HEK293T (cell line): ENCODE results near the gene MYLK3.

ENCODE experiments used
- ARNT ChIP-seq: fragments of 450-650 bp; IDR thresholded peaks from 2 replicates; pipeline ENCODE4 v1.6.1; 2017; ENCODE audit warnings: mild to moderate bottlenecking
- BHLHE40 ChIP-seq: fragments of 450-650 bp; IDR thresholded peaks from 2 replicates; pipeline ENCODE4 v1.6.1; 2016; ENCODE audit warnings: mild to moderate bottlenecking, moderate library complexity, borderline replicate concordance
- ELF4 ChIP-seq: fragments of 450-650 bp; IDR thresholded peaks from 2 replicates; pipeline ENCODE4 v1.6.1; 2017; ENCODE audit warnings: antibody characterized with exemption
- FOXM1 ChIP-seq: fragments of 450-650 bp; IDR thresholded peaks from 2 replicates; pipeline ENCODE4 v1.6.1; 2017; ENCODE audit warnings: mild to moderate bottlenecking, borderline replicate concordance
- SP1 ChIP-seq: fragments of 450-650 bp; IDR thresholded peaks from 2 replicates; pipeline ENCODE4 v1.6.1; 2017

GRCh38 chr16:46759309-46759708 is 11.2 kb upstream of the MYLK3 start:
- TF ChIP-seq FOXM1 (no peak), ARNT (no peak), BHLHE40 (no peak), ELF4 (no peak), SP1 (no peak)
